Medulla oblongata (tissue), 1 donor: ENCODE measurements around the gene SP2.
A peak's percentile ranks its signal among the peaks of the same experiment; 100 is the strongest.

ENCODE experiments used
- DNase-seq: peaks from one replicate; pipeline ENCODE4 v3.0.0-alpha.2; 2015; ENCODE audit errors: extremely low spot score

The SP2 gene

DNA sequence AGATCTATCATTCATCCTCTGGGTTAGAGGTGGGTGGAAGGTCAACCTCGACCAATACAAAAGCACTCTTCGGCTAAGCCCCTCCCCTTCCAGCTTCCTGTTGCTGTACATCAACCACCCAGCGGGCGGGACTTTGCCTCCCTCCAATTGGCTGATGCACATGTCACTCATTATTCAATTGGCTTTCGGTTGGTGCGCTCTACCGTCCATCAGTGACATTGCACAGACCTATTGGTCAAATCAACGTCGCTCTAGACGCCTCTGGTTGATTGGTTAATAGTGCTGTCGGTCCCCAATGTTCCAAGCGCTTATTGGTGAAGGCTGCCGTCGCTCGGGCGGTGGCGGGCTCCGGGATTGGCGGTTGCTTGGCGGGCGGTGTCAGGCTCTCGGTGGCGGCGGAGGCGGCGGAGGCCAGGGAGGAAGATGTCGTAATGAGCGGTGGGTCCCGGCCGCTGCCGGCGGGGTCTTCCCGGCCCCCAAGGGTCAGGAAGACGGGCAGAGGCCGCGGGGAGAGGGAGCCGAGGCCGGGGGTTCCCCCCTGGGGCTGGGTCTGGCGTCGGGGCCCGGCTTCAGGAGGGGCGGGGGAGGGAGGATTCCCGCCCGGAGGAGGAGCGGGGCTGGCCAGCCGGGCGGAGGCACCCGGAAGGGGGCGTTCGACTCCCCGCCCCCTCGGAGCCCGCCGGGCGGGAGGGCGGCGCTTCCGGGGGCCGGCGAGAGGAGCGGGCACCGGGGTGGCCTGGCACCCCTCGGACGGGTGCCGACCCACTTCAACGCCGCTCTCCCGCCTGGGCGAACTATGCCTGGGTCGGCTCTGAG lies at the start of gene SP2:
Gene SP2, plus strand, starts transcription at position 381 of the 816 bp plus-strand sequence. Its CDS starts 51 bp downstream, at position 432.
- DNase-seq, result peak; percentile 100

DNA sequence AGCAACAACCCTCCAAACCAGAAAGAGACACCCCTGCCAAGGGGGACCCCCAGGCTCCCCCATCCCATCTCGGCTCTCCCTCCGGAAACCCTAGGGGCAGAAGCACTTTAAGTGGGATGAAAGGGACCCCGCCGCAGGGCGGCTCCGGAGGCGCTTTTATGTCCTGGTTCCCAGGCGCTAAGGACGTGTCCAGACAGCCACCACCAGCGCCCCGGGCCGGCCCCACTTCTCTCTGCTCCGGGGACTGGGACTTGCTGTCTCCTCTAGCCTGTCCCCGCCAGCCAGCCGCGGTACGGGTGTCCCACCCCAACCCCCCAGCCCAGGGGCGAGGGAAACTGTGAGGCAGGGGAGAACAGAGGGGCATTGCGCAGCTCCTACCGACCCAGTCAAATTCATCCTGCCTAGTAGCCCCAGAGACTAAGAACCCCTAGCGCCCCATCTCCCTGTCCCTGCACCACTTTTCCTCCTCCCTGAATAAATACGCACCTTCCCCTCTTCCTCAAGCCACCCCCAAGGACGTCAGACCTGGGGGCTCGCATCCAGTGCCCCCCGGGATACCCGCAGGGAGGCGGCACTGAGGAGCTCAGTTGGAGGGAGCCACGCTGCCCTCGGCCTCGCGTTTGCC lies 49.2 kb upstream of the SP2 start:
- no peak for DNase-seq

DNA sequence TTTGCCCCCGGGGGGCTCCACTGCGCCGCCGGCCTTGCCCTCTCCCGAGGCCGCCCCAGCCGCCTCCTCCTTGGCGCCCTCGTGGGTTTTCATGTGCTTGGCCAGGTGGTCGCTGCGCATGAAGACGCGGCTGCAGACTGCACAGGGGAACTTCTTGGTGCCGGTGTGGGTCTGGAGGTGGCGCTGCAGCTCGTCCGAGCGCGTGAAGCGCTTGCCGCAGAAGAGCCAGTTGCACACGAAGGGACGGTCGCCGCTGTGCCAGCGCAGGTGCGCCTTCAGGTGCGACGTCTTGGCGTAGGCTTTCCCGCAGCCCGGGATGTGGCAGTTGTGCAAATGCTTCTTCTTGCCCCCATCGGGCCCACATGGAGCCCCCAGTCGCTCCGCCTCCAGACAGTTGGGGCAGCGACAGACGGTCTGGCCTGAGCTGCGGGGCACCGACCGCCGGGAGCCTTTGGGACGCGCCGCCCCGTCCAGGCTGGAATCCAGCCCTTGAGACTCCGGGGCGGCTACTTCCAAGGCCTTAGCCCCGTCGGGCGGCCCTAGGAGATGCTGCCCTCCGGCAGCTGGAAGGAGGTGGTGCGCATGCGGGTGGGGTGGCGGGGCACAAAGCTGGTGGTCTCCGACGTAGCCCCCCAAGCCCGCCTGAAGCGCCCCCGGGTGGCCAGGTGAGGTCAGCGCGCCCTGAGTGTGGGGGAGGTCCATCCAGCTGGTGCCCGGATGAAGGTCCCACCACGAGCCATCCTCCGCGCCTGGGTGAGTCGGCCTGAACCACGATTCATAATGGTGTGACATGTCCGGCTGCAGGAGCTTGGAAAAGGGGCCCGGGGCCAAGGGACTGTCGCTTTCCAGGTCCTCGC lies 48.5 kb upstream of the SP2 start:
- DNase-seq, result no peak

DNA sequence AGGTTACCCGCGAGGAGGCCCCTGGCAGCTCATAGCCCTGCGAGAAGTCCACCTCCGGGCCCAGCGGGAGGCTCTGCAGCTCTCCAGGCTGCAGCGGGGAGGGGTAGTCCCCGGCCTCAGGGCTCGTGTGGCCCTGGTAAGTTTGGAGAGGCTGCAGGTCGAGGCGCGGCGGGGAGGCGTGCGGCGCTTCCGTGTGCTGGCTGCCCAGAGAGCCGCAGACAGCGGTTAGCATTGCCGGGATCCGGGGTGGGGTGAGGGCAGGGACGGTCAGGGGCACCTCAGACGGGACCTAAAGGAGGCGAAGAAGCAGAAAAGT lies 47.9 kb upstream of the SP2 start:
- no peak for DNase-seq

DNA sequence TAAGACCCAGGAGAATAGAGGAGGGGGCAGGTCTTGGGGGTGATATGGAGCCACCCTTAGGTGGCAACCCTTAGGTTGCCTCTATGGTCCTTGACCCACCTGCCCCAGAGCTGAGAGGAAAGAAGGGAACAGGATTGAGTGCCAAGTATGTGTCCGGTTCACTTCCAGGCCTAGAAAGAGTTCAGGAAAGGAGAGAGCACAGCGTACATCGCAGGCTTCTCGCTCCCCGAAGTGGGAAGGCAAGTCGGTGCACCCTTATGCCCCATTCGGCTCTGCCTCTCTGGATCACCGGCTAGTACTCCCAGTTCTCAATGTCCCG lies 45.7 kb upstream of the SP2 start:
- DNase-seq, result no peak

DNA sequence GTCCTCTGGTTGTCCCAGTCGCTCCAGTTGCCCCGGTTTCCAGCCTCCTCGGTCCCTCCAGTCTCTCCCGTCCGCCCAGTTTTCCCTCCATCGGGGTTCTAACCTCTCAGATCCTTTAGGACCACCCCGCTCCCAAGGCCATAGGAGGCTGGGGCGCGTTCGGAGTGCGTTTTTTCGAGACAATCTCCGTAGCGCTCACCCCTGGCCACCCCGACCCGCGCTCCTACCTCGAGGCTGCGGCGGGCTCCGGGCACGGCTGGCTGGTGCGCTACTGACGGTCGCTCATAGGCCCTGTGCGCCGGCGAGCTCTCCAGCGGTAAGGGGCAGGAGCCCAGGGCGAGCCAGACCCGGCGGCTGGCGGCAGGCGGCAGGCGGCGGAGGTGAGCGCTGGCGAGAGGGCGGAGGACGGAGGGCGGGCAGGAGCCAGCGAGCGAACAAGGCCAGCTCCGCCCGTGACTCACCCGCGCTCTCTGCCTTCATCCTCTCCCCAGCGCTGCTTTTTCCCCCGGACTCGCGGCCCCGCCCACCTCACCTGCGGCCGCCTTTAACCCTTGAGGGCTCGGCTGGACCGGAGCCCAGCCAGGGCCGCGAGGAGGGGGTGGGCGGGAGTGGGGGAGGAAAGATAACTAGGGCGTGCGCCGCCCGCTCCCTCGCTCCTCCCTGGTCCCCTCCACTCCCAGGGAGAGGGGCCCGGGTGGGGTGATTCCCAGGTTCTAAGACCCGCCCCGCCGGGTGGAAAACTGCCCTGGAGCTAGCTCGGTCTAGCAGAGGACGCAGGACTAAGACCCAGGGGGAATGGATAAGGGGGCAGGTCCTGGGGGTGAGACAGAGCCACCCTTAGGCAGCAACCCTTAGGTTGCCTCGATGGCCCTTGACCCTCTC lies 45.1 kb upstream of the SP2 start, which contains the start of gene SP6:
Gene SP6, minus strand, starts transcription at position 472 of the 882 bp plus-strand sequence. CDS start 2,734 bp downstream, outside the sequence.
- no peak for DNase-seq

DNA sequence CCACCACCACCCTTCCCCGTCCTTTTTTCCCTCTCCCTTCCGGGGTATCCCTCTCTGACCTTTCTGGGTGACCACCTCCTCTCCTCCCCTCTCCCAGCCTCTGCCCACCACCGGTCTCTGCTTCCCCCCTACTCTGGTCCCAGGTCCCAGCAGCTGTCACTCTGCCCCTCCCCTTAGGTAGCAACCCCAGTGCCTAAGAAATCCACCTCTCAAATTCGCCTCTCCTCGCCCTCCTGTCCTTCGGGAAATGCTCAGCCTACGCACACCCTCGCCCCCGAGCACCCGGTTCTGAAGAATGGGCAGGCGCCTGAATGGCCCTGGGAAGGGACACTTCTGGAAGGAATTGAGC lies 44.3 kb upstream of the SP2 start:
- no peak for DNase-seq

DNA sequence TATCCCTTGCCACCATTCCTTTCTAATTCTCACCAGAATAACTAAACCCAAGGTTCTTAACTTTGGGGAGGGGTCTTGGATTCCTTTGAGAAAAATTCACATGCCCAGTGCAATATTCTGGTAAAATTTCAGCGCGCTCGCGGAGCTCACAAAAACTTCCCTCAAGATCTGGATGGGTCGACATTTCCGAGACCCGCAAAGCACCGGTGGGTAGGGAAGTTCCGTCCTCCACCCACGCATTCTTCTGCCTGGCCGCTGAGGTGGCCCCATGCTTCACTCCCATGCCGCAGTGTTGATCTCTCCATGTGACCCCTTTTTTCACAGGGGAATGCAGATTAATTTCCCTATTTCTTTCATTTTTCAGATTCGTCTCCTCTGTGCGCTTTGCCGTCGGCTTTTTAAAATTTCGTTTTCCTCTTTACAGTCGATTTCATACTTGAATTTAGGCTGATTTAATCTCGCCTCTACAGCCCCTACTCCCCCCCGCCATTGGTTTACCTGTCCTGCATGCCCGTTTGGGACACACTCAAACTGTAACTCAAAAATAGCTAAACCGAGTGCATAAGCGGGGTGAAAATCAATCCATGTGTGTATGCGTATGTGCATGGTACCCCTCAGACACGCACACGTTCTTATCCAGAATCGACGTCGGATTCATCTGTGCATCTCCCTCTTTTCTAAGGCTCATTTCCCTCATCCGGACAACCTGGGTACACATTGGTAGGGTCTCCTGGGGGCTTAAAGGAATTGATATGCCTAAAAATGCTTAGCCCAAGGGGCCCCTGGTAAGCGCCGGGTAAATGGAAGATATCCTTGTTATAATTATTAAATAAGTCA lies 43.7 kb upstream of the SP2 start:
- no peak for DNase-seq

DNA sequence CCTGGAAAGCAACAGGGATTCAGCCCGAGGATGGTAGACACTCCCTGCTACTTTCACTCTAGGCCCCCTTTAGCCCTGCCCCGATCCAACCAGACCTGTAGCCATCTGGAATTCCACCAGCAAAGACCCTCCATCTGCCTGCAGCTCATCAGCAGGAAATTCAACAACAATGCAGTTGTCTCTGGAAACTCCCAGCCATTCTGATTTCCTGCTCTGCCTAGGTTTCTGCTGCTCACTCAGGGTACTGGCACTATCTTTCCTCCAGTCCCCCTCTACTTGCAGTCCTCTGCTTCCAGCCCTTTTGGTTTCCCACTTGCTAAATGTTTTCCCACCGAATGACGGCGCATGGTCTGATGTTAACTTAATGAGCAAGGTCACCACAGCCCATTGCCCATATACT lies 42.4 kb upstream of the SP2 start:
- no peak for DNase-seq

DNA sequence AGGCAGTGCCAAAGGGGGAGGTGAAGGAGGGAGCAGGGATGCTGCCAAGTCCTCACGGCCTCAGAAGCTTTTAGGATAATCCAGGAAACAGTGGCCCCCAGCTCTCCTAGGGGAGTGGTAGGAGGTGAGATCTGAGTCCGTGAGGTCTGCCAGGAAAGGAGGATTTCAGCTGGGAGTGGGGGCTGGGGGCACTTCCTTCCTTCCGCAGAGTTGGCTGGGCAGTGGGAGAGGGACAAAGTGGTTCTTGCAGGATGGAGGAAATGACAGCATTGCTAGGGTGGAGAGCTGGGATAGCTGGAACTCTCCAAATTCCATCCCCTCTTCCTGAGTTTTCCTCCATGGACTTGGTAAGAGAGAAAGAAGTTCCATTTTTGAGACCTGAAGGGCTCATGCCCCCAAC lies 40.3 kb upstream of the SP2 start:
- DNase-seq, result no peak

DNA sequence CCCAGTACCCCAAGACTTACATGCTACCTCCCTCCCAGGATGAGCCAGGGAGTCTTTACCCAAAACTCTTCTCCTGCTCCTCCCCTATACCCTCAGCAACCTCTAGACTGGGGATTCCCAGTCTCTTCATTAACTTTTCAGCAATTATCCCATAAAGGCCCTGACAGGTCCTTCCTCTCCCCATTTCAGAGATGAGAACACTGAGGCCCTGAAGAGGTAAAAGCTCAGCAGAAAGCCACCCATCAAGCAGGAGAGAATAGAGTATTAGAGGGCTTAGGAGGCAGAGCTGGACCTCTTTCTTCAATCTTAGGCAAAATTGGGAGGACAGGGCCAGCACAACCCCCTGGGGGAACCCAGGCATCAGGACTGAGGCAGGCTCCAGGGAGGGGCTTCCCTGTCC lies 39.2 kb upstream of the SP2 start:
- DNase-seq, result no peak

DNA sequence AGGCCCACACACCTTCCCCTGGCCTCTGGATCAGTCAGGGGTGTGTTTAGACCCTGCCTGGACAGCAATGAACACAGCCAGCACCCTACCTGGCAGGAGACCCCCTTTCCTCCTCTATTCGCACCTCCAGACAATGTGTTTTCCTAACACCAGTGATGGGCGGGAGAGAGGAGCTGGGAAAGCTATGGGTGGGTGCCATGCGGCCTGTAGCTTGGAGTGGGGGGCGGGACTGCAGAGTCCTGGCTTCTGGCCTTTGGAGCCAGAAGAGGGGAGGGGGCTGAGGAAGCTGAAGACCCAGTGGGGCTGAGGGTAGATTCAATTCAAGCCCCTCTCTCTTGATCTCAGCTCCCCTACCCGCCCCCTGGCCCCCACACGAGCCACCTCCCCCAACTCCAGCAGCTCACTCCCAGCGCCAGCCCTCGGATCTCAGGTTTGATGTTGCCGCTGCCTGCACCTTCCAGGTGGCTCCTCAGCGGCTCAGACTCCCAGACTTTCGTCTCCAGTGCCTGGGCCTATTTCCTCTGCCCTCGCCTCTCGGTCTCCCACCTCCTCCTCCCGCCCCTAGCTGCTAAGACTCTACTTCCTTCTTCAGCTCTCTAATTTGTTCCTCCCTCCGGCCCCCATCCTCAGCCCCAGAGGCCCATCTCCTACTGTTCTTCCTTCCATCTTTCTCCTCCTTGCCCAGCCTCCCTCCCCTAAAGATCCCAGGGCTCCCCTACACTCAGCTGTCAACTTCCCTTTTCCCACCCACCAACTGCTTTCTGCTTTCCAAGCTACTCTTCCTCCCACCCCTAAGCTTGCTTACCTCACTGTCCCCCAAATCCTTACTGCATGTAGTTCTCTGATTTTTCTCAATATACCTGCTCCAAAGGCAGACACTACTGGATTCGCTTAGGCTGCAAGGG lies 38.2 kb upstream of the SP2 start:
- DNase-seq, result no peak

DNA sequence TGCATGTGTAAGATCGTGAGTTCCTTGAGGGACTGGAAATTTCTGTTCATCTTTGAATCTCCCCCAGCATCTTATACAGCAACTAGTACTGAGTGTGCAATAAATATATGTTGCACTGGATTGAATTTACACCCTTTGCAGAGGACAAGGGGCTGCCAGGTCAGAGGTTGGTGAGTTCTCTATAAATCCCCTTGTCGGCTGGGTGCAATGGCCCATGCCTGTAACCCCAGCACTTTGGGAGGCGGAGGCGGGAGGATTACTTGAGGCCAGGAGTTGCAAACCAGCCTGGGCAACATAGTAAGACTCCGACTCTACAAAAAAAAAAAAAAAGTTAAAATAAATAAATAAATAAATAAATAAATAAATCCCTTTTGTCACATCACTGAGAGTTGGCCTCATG lies 35.6 kb upstream of the SP2 start:
- no peak for DNase-seq

DNA sequence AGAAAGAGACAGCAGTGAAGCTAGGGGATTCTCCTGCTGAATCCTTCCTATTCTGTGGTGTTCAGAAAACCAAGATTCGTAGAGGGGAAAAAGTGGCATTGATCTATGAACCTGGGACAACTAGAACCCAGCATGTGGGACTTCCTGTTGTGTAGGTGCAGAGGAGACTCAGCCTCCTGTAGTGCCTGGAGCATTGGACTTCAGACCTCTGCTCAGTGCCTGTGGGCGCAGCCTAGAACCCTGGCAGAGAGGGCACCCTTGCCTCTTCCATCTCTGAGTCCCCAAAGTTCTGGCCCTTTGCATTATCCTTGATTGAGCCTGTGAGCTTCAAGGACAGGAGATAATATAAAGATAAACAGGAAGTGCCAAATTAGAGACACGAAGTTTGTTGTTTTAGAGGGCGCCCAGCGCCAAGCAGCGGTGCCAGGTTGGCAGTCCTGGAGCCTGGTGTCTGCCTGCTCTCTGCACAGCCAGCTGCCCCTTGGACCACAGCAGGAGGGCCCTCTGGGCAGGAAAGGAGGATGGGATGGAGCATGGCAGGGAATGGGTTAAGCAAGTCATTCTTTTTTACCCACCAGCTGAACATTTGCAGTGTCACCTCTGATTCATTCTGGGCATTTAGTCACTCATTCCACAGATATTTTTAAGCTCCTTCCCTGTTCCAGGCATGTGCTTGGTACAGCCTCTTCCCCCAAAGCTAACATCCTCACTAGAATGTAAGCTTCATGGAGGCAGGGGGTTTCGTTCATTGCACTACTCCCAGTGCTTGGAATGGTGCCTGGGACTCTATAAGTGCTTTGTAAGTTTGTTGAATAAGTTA lies 33.2 kb upstream of the SP2 start:
- DNase-seq, result no peak

DNA sequence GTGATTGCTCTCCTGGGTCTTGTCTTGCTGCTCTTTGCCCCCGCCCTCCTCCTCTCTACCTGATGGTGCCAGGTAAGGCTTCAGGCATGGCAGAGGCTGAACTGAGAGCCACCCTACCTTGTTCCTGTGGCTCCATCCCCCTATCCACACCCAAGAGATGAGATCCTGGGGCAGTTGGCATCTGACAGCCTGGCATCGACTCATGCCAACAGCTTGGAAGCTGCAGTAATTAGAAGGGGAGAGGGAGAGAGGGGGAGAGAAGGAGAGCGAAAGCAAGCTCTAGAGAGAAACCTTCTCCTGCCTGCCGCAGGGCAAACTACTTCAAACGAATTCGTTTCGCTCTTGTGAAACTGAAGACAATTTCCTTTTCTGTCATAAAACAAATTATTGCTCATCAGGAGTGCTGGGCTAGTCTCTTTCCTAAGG lies 31.2 kb upstream of the SP2 start:
- DNase-seq, result no peak

DNA sequence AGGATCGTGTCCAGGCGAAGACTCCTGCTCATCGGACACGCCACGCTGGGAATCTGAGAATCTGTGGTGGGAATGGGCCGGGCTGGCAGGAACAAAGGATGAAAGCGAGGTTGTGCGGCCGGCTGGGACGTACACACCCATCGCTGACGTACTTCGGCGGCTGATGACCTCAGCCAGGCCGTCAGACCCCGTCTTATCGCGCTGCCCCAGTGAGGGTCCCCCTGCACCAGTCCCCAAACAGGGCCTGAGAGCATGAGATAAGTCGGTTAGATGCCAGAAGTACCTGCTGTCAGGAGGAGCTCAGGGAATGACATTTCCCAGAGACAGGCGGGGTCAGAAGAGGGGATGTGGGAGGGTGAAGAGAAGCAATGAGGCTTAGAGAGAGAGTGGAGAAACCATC lies 29.1 kb upstream of the SP2 start:
- no peak for DNase-seq

DNA sequence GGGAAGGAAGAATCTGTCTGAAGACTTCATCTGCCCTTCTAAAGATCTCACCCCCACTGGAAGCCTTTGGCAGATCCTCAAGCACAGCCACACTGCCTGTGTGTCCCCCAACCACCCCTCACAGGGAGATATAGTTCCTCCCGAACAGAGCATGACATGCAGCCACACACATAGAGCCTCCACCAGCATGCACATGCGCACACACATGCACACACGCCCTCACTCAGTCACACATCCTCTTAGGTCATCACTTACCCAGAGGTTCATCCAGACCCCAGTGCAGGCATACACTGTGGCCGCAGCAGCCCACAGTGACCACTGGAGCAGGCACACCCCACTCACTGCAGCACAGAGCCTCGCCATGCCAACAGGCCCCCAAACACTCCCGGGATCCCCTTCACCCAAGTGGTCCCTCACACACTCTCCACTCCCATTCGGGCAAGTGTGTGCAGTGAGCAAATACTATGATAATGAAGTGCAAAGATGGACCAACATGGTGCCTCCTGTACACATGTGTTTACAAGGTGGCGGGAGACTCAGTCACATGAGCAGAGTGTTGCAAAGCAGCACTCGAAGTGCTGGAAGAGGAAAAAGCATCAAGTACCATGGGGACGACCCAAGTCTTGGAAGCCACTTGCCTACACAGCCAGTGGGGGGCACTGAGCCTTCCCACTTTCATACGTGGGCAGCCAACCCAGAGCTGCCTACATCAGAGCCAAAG lies 28.1 kb upstream of the SP2 start:
- DNase-seq, result no peak

DNA sequence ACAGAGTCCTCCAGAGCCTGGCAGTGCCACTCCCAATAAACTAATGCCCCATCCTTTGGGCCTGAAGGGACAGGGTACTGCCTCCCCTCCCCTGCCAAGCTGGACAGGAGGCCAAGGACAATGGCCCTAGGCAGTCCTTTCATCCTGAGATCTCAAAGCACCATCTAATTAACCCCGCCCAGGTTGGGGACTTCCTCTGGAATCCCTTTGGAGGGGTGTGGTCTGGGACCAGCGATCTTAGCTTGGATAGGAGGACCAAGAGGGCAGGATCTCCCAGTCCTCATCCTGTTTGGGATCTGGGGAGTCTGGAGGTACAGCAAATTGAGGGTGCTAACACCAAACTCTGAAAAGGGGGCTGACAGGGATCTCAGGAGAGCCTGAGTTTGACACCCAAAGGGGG lies 26.9 kb upstream of the SP2 start:
- DNase-seq, result no peak
